HG03280 (cell line): ENCODE data around the gene DRAM1.
A peak's percentile ranks its signal among the peaks of the same experiment; 100 is the strongest.

Experiments used
- ATAC-seq: cut with Tn5 transposase; IDR thresholded peaks from one replicate; pipeline ENCODE4 v1.9.1; 2021; ENCODE audit warnings: mild to moderate bottlenecking, moderate library complexity; ENCODE audit not compliant: unreplicated experiment

DRAM1 gene, protein sequence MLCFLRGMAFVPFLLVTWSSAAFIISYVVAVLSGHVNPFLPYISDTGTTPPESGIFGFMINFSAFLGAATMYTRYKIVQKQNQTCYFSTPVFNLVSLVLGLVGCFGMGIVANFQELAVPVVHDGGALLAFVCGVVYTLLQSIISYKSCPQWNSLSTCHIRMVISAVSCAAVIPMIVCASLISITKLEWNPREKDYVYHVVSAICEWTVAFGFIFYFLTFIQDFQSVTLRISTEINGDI

DNA sequence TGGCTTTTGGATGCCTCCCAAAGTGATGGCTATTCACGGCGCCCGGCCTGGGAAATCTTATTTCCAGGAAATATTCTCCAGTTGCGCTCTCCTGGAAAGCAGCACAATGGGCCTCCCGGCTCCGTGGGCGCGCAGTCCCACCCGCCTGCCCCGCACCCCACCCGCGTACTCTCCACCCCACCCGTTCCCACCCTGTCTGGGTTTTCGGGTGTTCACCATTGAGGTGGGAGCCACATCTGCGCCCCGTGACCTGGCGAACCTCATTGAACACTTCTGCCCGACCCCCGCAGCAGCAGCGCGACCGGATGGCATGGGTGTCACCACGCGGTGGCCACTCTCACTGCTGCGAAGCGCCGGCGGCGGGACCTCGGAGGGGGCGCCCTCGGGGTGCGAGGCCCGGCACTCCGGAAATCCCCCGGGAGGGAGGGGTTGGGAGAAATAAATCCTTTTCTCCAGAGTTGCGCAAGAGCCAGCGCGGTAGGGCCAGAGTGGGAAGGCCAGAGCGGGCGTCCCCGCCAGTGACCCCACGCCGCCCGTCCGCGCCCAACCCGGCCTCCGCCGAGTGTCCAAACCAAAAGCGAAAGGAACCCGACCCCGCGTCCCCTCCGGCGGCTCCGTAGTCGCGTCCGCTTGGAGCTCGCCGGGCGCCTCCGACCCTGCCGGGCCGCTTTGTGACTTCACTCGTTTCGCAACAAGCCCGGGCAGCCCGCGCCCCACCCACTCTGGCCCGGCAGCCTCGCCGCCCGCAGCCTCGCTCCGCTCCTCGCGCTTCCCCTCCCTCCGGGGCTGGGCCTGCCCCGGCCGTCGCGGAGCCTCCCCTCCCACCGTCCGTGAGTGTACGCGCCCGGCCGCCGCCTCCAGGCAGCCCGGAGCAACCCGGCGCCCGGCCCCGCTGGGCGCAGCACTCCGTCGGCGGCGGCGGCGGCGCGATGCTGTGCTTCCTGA lies at the start of gene DRAM1:
DRAM1 (plus strand) TSS at position 720 of the 945 bp plus-strand sequence; CDS start at position 930, 210 bp downstream.
- ATAC-seq: peak; percentile 91

DNA sequence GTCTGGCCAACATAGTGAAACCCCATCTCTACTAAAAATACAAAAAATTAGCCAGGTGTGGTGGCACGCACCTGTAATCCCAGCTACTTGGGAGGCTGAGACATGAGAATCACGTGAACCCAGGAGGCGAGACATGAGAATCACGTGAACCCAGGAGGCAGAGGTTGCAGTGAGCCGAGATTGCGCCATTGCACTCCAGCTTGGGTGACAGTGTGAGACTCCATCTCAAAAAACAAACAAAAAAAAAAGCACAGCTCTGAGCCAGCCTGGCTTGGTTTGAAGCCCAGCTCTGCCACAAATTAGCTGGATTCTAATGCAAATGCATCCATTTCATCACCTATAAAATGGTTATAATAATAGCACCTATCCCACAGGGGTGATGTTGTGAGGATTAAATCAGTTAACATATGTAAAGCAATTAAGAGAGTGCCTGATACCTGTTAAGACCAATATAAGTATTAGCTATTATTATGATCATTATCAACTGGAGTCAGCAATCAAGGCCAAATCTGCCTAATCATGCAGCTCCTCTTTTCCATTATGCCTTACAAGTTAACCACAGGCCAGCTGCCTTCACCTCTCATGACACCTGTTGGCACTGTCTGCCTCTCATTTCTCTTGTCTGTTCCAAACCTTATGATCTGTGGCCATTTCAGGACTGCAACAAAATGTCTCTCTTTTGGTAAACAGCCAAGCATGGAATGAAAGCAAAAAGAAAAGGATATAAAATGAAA lies 48.8 kb upstream of the DRAM1 start:
- no peak for ATAC-seq

DNA sequence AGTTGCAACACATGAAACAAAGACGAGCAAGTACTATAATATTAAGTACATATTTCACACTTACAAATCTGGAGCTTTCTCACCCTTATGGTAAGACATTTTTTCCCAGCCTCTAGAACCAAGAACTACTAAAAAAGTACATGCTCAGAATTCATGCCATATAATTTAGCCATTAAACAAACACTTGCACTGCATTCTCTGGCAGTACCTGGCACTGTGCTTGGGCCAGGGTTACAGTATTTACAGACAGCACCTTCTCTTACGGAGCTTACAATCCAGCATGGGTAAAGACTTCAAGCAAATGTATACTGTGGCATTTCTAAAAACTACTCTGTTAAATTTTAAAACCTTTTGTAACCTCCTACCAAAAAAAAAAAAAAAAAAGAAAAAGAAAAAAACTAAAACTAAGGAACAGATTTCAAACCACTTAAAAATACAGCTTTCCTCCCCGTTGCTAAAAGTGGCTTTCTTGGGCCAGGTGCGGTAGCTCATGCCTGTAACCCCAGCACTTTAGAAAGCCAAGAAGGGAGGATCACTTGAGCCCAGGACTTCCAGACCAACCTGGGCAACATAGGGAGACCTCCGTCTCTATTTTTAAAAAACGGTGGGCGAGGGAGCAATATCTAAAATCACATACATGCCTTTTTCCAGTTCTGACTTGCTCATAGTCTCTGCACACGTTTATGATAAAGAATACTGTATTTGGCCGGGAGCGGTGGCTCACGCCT lies 47.6 kb upstream of the DRAM1 start:
- no peak for ATAC-seq

DNA sequence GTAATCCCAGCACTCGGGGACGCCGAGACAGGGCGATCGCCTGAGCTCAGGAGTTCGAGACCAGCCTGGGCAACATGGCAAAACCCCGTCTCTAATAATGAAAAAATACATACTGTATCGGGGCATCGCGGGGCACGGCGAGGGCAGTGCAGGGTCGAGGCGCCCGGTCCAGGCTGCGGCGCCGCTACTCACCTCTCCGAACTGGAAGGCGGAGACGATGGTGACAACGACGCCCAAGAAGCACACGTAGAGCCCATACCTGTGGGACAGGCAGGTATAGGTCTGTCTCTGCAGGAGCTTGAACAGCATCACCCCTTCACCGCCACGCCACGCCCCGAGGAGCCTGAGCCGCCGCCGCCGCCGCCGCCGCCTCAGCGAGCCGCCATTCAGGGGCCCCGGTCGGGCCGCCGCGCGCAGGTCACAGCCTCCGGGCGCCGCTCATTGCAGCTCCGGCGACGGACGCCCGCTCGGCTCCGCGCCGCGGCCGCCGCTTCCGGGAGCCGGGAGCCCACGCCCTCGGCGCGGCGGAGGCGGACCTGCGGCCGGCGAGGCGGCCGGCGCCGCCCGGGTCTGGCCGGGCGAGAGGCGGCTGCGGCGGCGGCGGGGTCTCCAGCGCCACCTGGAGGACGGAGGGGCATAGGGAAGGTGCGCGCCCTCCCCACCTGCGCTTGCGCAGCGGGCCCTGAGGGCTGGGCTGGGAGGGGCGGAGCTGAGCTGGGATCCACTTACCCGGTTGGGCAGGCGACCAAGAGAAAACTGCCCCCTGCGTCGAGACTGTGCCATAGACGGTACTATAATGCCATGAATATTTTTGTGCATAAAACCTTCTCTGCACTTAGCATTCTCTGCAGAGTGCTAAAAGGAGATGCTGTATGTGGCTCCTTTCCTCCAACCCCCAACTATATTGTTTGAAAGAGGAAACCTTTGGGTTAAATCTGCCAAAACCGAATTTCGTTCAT lies 46.7 kb upstream of the DRAM1 start, which contains the start of gene GNPTAB:
GNPTAB (minus strand) TSS at position 593 of the 959 bp plus-strand sequence; CDS start at position 309, 284 bp downstream.
- ATAC-seq: peak; percentile 94

DNA sequence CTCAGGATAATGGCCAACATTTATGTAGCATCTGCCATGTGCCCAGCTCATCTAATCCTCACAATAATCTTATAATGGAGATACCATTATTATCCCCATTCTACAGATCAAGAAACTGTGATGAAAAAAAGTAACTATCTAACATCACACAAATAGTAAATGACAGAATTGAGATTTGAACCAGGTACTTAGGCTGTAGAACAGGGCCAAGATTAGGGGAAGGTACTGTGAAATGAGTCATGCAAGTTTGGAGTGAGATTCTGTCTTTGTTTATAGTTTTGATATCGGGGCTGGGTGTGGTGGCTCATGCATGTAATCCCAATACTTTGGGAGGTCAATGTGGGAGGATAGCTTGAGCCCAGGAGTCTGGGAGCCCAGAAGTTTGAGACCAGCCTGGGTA lies 45.4 kb upstream of the DRAM1 start:
- ATAC-seq: no peak

DNA sequence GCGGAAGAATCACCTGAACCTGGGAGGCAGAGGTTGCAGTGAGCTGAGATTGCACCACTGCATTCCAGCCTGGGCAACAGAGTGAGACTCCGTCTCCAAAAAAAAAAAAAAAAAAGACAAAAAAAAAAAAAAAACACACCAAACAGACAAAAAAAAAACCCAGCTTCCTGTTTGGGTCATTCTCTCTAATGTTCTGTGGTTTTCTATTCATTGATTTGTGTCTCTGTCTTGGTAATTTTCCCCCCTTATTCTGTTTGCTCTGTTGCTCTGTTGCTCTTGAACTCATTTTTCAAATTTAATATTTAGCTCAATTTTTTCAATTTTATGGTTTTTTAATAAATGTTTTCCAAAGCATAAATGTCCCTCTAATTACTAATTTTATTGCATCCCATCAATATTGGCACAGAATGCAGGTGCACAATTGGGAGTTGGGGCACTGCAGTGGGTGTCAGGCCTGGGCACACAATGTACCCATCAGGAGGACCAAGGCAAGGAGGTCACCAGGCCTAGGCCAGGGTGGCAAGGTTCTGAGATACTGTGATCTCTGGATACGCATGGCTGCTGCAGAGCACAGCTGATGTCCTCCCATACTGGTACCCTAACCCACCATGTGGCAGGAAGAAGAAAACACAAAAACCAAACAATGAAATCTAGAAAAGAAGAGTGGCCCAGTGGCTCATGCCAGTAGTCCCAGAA lies 38.6 kb upstream of the DRAM1 start:
- ATAC-seq: no peak

DNA sequence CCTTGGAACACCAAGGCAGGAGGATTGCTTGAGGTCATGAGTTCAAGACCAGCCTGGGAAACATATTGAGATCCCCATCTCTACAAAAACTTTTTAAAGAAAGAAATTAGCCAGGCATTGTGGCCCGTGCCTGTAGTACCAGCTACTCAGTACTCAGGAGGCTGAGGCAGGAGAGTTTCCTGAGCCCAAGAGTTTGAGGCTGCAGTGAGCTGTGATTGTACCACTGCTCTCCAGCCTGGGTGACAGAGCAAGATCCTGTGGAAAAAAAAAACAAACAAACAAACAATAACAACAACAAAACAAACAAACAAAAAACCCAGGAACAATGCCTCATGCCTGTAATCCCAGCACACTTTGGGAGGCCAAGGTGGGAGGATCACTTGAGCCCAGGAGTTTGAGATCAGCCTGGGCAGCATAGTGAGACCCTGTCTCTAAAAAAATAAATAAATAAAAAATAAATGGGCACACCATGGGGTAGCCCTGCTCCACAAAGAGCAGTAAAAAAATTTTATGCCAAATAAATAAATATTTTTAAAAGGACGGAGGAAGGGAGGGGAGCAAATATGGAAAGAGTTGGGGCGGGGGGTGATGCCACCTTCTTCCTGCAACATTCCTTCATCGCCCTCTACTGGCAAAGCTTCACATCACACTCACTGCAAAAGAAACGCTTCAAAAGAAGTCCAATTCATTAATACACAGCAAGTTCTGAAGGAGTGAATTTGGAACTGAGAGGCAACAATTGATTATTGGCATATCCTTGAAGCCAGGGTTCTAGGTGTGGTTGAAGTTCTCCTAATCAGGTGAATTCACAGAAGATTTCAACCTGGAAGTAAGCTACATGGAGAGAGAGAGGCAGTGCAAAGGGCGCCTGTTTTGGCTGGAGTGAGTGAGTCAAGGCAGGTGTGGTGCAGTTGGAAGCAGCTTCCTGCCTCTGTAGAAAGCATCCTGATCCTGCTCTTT lies 37.8 kb upstream of the DRAM1 start:
- ATAC-seq: peak; percentile 64

DNA sequence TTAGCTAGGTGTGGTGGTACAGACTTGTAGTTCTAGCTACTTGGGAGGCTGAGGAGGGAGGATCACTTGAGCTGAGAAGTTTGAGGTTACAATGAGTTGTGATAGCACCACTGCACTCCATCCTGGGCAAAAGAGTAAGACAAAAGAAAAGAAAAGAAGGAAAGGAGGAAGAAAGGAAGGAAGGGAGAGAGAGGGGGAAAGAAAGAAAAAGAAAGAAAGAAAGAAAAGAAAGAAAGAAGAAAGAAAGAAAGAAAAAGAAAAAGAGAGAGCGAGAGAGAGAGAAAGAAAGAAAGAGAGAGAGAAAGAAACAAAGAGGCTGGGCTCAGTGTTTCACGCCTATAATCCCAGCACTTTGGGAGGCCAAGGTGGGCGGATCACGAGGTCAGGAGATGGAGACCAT lies 36.3 kb upstream of the DRAM1 start:
- no peak for ATAC-seq

DNA sequence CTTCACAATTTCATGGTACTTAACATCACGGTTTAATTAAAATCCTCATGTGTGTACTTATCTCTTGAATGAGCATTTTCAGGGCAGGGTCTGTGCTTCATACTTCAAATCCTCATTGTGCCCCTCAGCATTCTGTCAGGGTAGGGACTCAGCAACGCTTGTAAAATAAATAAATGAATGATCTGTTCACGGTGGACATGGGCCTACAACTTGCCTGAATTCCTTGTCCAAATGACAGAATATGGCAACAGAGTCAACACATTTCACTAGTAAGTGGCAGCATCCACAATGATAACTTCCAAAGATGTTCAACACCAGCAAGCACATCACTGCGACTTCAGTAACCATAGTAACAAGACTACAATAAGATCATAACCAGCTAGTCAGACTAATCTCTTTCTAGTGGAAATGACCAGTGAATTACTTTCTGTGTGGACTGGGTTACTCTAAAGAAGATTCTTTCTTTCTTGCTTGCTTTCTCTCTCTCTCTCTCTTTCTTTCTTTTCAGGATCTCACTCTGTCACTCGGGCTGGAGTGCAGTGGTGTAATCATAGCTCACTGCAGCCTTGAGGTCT lies 32.2 kb upstream of the DRAM1 start:
- ATAC-seq: no peak

DNA sequence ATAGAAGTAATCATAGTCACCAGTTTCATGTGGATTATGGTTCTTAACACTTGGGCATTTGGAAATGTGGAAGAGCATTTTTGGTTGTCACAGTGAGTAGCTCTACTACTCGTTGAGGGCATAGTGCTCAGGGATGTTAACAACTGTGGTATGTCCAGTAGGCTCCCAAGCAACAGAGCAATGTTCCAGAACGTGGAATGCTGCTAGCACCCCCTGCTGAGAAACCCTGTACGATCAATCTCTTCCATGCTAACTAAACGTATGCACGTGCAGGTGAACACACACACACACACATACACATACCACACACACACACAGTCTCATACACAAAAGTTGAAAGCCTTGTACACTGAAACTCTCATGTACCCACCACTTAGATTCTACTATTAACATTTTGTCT lies 30.1 kb upstream of the DRAM1 start:
- ATAC-seq: no peak

DNA sequence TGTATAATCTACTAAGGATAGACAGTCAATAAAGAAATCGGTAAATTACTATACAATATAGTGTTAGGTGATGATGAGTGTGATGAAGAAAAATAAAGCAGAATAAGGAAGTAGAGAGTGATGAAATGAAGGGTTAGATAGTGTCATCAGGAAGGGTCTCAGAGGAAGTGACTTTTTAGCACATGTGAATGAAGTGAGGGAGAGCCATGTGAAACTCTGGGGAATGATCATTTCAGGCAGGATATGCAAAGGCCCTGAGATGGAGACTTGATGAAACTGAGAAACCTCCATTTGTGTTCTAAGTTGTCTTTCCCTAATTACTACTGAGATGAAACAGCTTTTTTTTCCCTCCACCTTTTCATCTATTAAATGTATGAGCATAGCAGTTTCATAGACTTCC lies 27.2 kb upstream of the DRAM1 start:
- ATAC-seq: no peak

DNA sequence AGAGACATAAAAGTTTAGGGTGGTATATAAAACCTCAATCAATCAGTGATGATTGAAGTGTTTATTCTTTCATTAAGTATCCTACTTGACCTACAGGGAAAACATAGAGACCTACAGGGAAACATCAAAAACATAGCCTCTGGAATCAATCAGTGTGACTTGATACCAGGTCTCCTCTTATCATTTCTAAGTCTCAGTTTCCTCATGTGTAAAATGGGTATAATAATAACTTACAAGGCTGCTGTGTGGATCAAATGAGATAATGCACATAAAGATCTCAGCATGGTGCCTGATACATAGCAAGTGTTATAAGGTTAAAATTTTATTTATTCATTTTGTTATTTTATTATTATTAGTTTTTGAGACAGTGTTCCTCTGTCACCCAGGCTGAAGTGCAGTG lies 24.4 kb upstream of the DRAM1 start:
- no peak for ATAC-seq

DNA sequence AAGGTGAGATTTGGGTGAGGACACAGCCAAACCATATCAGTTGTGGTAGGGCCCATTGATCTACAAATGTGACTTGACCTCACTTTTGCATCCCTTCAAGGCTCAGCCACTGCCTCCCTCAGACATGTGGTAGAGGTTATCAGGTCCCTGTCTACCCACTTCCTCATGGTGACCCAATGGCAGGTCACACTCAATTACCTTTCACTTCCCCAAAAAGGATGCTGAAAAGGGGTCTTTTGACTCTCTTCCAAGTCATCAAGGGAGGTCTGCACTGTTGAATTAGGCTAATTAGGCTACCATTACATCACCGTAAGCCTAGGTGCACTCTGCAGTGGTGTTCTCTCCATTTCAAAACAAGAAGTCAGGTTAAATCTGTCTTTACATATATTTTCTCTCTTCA lies 22.6 kb upstream of the DRAM1 start:
- ATAC-seq: no peak

DNA sequence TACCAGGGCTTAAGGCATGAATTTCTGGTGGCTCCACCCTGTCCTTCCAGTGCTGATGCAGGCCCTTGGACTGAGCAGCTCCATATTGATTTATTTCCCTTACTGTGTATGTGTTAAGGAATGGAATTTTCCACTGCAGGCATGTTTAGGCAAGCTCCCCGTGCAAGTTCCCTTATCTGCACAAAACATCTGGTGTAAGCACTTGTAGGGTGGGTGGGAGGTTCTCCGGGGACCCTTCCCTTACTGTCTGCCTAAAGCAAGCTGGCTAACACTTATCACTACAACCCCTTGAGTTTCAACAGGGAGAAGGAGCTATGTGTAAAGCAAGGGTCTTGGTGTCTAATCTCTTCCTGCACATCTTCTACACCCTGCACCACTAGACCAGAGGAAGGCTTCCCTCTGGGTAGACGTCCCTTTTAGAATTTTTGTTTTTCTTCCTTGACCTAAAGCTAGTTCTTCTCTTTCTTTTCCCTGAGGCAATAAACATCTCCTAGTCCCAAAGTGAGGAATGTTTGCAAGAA lies 22.0 kb upstream of the DRAM1 start:
- ATAC-seq: no peak

DNA sequence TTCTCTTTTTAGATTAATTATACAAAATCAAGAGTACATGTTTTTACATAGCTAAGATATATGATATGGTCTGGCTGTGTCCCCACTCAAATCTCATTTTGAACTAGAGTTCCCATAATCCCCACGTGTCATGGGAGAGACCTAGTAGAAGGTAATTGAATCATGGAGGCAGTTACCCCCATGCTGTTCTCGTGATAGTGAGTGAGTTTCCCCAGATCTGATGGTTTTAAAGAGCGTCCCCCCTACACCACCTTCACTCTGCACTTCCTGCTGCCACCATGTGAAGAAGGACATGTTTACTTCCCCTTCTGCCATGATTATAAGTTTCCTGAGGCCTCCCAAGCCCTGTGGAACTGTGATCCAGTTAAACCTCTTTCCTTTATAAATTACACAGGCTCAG lies 21.4 kb upstream of the DRAM1 start:
- no peak for ATAC-seq

DNA sequence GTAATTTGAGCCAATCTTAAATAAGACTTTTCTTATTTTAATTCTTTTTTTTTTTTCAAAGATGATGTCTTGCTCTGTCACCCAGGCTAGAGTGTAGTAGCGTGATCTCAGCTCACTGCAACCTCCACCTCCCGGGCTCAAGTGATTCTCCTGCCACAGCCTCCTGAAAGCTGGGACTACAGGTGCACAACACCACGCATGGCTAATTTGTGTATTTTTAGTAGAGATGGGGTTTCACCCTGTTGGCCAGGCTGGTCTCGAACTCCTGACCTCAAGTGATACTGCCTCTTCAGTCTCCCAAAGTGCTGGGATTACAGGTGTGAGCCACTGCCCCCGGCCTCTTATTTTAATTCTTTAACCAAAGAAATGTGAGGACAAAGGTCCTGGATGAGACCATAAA lies 20.8 kb upstream of the DRAM1 start:
- peak; percentile 8 for ATAC-seq

DNA sequence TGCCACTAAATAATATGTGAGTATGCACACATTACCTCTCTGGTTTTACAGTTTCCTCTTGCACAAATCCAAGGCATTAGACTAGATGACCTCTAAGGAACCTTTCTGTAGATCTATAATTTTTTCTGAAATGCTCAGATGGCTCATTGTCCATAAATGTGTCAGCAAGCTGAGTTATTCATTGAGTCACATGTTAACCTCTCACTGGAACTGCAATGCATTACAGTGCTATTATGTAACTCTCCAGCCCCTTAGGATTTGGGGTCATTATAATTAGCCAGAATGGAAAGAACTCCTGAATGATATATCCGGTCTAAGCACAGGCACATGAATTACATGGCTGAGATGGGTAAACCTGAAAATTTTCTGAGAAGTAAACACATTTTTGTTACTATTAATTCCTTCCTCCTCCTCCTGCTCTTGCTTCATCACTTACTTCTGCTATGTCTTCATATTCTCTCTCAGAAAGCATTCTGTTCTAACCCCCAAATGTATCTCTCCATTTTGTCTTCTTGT lies 20.3 kb upstream of the DRAM1 start:
- peak; percentile 47 for ATAC-seq
